ENCODE results near the gene PLEKHH1.

- TF ChIP-seq CTCF (IDR thresholded peaks at IDR 0.05): no peak
- no peak for TF ChIP-seq POLR2A (IDR thresholded peaks at IDR 0.05)
Measured at GRCh38 chr14:67581643-67582042, 48.6 kb downstream of the PLEKHH1 start.
